PC-9 (cell line): Measurements from ENCODE around the gene CPD.

ENCODE experiments used
- CTCF ChIP-seq: fragments of 200-600 bp; sonication (generic); conservative IDR thresholded peaks from 2 replicates; pipeline ENCODE4 v1.6.1; 2017; ENCODE audit warnings: mixed run types, antibody characterized with exemption, mild to moderate bottlenecking, moderate library complexity
- EZH2 ChIP-seq: fragments of 200-600 bp; sonication (generic); IDR thresholded peaks from 2 replicates; pipeline ENCODE4 v1.8.0; 2017; ENCODE audit warnings: antibody characterized with exemption, low read depth

- TF ChIP-seq CTCF (no peak), EZH2 (no peak)
These were observed 12.2 kb upstream of the CPD start for GRCh38 chr17:30366536-30366935.
